HepG2 (cell line): Measurements from ENCODE around the gene CKAP5. TPM values are rescaled to one million over a fixed set of nuclear protein-coding genes. Genes with fewer than 3 reads are reported as not detected.

Source experiments
- ATF4 ChIP-seq, 2 experiments: fragments of 450-650 bp in 1 of 2; sonication (generic) in 1 of 2; formaldehyde crosslinking; IDR thresholded peaks; 2 replicates each; pipeline versions ENCODE4 v1.5.0 to v1.8.0; 2020 to 2022; ENCODE audit warnings: mild to moderate bottlenecking in 1 of 2, missing genetic modification reagents in 1 of 2
- ERF ChIP-seq: IDR thresholded peaks from 2 replicates; pipeline ENCODE4 v1.6.1; 2018; ENCODE audit warnings: missing biosample characterization, missing genetic modification reagents
- FOSL1 ChIP-seq: sonication (generic); formaldehyde crosslinking; IDR thresholded peaks from 2 replicates; pipeline ENCODE4 v1.9.0; 2021; ENCODE audit warnings: missing genetic modification reagents, borderline replicate concordance
- HES4 ChIP-seq: sonication (generic); formaldehyde crosslinking; IDR thresholded peaks from 2 replicates; pipeline ENCODE4 v1.9.0; 2021; ENCODE audit warnings: mild to moderate bottlenecking, missing genetic modification reagents, borderline replicate concordance
- HNRNPLL ChIP-seq: fragments of 200-400 bp; formaldehyde crosslinking; IDR thresholded peaks from 2 replicates; pipeline ENCODE4 v1.6.1; 2017; ENCODE audit warnings: mild to moderate bottlenecking, low read depth, low read length; ENCODE audit not compliant: poor library complexity, severe bottlenecking
- IRF9 ChIP-seq: sonication (generic); formaldehyde crosslinking; IDR thresholded peaks from 2 replicates; pipeline ENCODE4 v1.8.0; 2022; ENCODE audit warnings: missing genetic modification reagents, mild to moderate bottlenecking, borderline replicate concordance
- KDM1A ChIP-seq: IDR thresholded peaks from 2 replicates; pipeline ENCODE4 v1.6.1; 2016; ENCODE audit warnings: missing compliant biosample characterization
- KLF6 ChIP-seq: IDR thresholded peaks from 2 replicates; pipeline ENCODE4 v1.8.0; 2016; ENCODE audit warnings: missing biosample characterization, missing genetic modification reagents
- MED1 ChIP-seq: sonication (generic); formaldehyde crosslinking; IDR thresholded peaks from 2 replicates; pipeline ENCODE4 v1.4.0; 2020; ENCODE audit warnings: missing genetic modification reagents
- NFIB ChIP-seq: sonication (generic); formaldehyde crosslinking; IDR thresholded peaks from 2 replicates; pipeline ENCODE4 v1.9.0; 2021; ENCODE audit warnings: missing genetic modification reagents, mild to moderate bottlenecking, borderline replicate concordance
- ONECUT2 ChIP-seq: sonication (generic); formaldehyde crosslinking; IDR thresholded peaks from 2 replicates; pipeline ENCODE4 v1.4.0; 2020; ENCODE audit warnings: missing genetic modification reagents
- POLR2A ChIP-seq, 2 experiments: IDR thresholded peaks; 2 replicates each; pipeline ENCODE4 v1.6.1; 2011; ENCODE audit warnings: low read depth in 2 of 2, low read length in 2 of 2, mild to moderate bottlenecking in 1 of 2, moderate library complexity in 1 of 2; ENCODE audit not compliant: insufficient read depth in 1 of 2
- RBFOX2 ChIP-seq: fragments of 200-400 bp; formaldehyde crosslinking; IDR thresholded peaks from 2 replicates; pipeline ENCODE4 v1.6.1; 2017; ENCODE audit warnings: low read depth, mild to moderate bottlenecking, low read length
- RBM22 ChIP-seq: fragments of 200-400 bp; formaldehyde crosslinking; optimal IDR thresholded peaks from 2 replicates; pipeline ENCODE3; 2017; ENCODE audit warnings: mild to moderate bottlenecking, low read length, moderate library complexity
- RFX1 ChIP-seq: fragments of 450-650 bp; IDR thresholded peaks from 2 replicates; pipeline ENCODE4 v1.6.1; 2017
- SIN3A ChIP-seq: IDR thresholded peaks from 2 replicates; pipeline ENCODE4 v1.6.1; 2011; ENCODE audit warnings: low read depth, mild to moderate bottlenecking, control low read depth, low read length, borderline replicate concordance
- SP2 ChIP-seq: sonication (generic); formaldehyde crosslinking; IDR thresholded peaks from 2 replicates; pipeline ENCODE4 v1.5.1; 2020; ENCODE audit warnings: mild to moderate bottlenecking, missing genetic modification reagents
- SSRP1 ChIP-seq: IDR thresholded peaks from 2 replicates; pipeline ENCODE4 v1.6.1; 2016; ENCODE audit warnings: control low read depth
- SUZ12 ChIP-seq: fragments of 150-350 bp; IDR thresholded peaks from 2 replicates; pipeline ENCODE4 v1.6.1; 2014; ENCODE audit warnings: low read depth, low read length
- TARDBP ChIP-seq: sonication (generic); formaldehyde crosslinking; IDR thresholded peaks from 2 replicates; pipeline ENCODE4 v1.8.0; 2022; ENCODE audit warnings: mild to moderate bottlenecking, missing genetic modification reagents
- TMF1 ChIP-seq: sonication (generic); formaldehyde crosslinking; IDR thresholded peaks from 2 replicates; pipeline ENCODE4 v1.8.1; 2022; ENCODE audit warnings: low read depth, missing genetic modification reagents
- ZBTB7A ChIP-seq: sonication (generic); formaldehyde crosslinking; IDR thresholded peaks from 2 replicates; pipeline ENCODE4 v1.8.0; 2022; ENCODE audit warnings: mild to moderate bottlenecking, missing genetic modification reagents
- ZC3H4 ChIP-seq: sonication (generic); formaldehyde crosslinking; IDR thresholded peaks from 2 replicates; pipeline ENCODE4 v1.4.0; 2020; ENCODE audit warnings: missing genetic modification reagents, borderline replicate concordance
- ZNF124 ChIP-seq: sonication (generic); formaldehyde crosslinking; IDR thresholded peaks from 2 replicates; pipeline ENCODE4 v1.4.0; 2020; ENCODE audit warnings: missing genetic modification reagents
- ZNF274 ChIP-seq: sonication (generic); formaldehyde crosslinking; IDR thresholded peaks from 2 replicates; pipeline ENCODE4 v1.5.1; 2020; ENCODE audit warnings: mild to moderate bottlenecking, missing genetic modification reagents
- ZNF326 ChIP-seq: sonication (generic); formaldehyde crosslinking; IDR thresholded peaks from 2 replicates; pipeline ENCODE4 v1.4.0; 2020; ENCODE audit warnings: missing genetic modification reagents, borderline replicate concordance
- ZNF446 ChIP-seq: sonication (generic); formaldehyde crosslinking; IDR thresholded peaks from 2 replicates; pipeline ENCODE4 v1.5.0; 2020; ENCODE audit warnings: mild to moderate bottlenecking, missing genetic modification reagents
- ZNF589 ChIP-seq: sonication (generic); formaldehyde crosslinking; conservative IDR thresholded peaks from 2 replicates; pipeline ENCODE4 v1.8.0; 2022; ENCODE audit warnings: mild to moderate bottlenecking, moderate library complexity, missing genetic modification reagents
- ZNF597 ChIP-seq: sonication (generic); formaldehyde crosslinking; IDR thresholded peaks from 2 replicates; pipeline ENCODE4 v1.5.0; 2020; ENCODE audit warnings: missing genetic modification reagents
- ZNF598 ChIP-seq: sonication (generic); formaldehyde crosslinking; IDR thresholded peaks from 2 replicates; pipeline ENCODE4 v1.5.1; 2020; ENCODE audit warnings: mild to moderate bottlenecking, missing genetic modification reagents, borderline replicate concordance
- ZNF883 ChIP-seq: sonication (generic); formaldehyde crosslinking; IDR thresholded peaks from 2 replicates; pipeline ENCODE4 v1.5.1; 2020; ENCODE audit warnings: mild to moderate bottlenecking, missing genetic modification reagents; ENCODE audit errors: not compliant biosample characterization
- polyA plus RNA-seq, 8 experiments: library from polyadenylated mRNA; depleted of rRNA in 3 of 8; stranded (reverse) in 7 of 8; unstranded in 1 of 8; fragments of >200 nt; fragmentation: Illumina TruSeq in 4 of 8; extraction: Trizol in 4 of 8; gene quantifications; 2 replicates each; pipeline versions ENCODE4 v1.2.1 to v1.2.3, GENCODE V29; 2011 to 2016; ENCODE audit warnings: low read depth in 4 of 8, missing spikeins in 1 of 8, mixed read lengths in 1 of 8; ENCODE audit not compliant: insufficient read depth in 1 of 8
- total RNA-seq, 5 experiments: library from RNA; depleted of rRNA; stranded (reverse); fragments of >200 nt; fragmentation: Illumina TruSeq; extraction: Trizol; gene quantifications; 2 replicates each; pipeline ENCODE4 v1.2.3, GENCODE V29; 2016; ENCODE audit warnings: low read depth in 1 of 5

CKAP5 gene
- total and polyA plus RNA-seq, 2 of the 13 experiments (the other 11 are each of a cell fraction or from before 2014, with no cell fraction given) = 79.2 to 103 TPM

- TF ChIP-seq RFX1 (no peak), ZNF598 (CRISPR knock-in tag) (no peak), ZBTB7A (CRISPR knock-in tag) (no peak), IRF9 (CRISPR knock-in tag) (no peak), ZNF597 (no peak), FOSL1 (no peak), SUZ12 (no peak), ONECUT2 (no peak), ZC3H4 (0 out of 2 replicates have a peak, but pooled peaks have one; percentile 12), HNRNPLL (no peak), SP2 (CRISPR knock-in tag) (no peak), SIN3A (no peak), TARDBP (0 out of 2 replicates have a peak, but pooled peaks have one; percentile 43), TMF1 (CRISPR knock-in tag) (no peak), RBM22 (peak; percentile 96), KDM1A (no peak), POLR2A (IDR thresholded peaks at IDR 0.05; ENCODE audit: insufficient read depth in 1 of 2, low read depth in 2 of 2, low read length in 2 of 2) (peak; percentile 7 to 46; a peak in 2 of 4 replicates), ERF (CRISPR knock-in tag) (no peak), RBFOX2 (peak; percentile 68), HES4 (CRISPR knock-in tag) (no peak), ZNF883 (CRISPR knock-in tag) (peak; percentile 63), ZNF124 (CRISPR knock-in tag) (no peak), ZNF446 (no peak), ZNF589 (no peak), KLF6 (no peak), SSRP1 (CRISPR knock-in tag) (0 out of 2 replicates have a peak, but pooled peaks have one; percentile 17), ZNF326 (CRISPR knock-in tag) (no peak), ATF4 (CRISPR knock-in tag; IDR thresholded peaks at IDR 0.05) (no peak), NFIB (CRISPR knock-in tag) (no peak), MED1 (0 out of 2 replicates have a peak, but pooled peaks have one; percentile 10), ZNF274 (CRISPR knock-in tag) (no peak)
Observed at GRCh38 chr11:46741600-46742484, 104.2 kb downstream of the CKAP5 start (continued).
